ENCODE measurements around the gene ANKRD44.

ANKRD44 gene

GRCh38 chr2:197286805-197287595 lies 23.6 kb downstream of the ANKRD44 start:
- peak; percentile 42 for DNase-seq

- DNase-seq = no peak
These were observed 25.2 kb downstream of the ANKRD44 start for GRCh38 chr2:197285361-197285760.

DNA sequence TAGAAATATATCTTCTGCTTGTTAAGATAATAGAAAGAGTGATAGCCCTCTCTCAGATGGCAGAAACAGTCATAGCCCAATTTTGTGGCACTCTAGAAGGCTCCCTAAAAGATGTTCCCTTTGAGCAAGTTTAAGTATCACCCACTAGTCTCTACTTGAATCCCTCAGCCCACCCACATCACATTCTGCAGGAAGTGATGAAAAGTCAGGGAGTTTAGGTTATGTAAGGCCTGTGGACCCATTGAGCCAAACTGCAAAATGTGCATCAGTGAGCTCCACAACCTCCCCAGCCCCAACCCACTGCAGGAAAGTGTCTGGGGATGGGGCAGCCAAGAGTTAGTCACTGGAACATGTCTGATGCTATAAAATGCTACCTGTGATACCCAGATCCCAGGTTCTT lies 25.6 kb downstream of the ANKRD44 start:
- no peak for DNase-seq

GRCh38 chr2:197281421-197281820 lies 29.2 kb downstream of the ANKRD44 start:
- DNase-seq = no peak

GRCh38 chr2:197280015-197280702 lies 30.4 kb downstream of the ANKRD44 start:
- no peak for DNase-seq

- DNase-seq = no peak
These were observed 31.5 kb downstream of the ANKRD44 start for GRCh38 chr2:197278799-197279763.

- DNase-seq = no peak
These were observed 32.8 kb downstream of the ANKRD44 start for GRCh38 chr2:197277794-197278193.

- no peak for DNase-seq
These were observed 34.4 kb downstream of the ANKRD44 start for GRCh38 chr2:197276156-197276555.

GRCh38 chr2:197274937-197275336 lies 35.6 kb downstream of the ANKRD44 start:
- no peak for DNase-seq

- DNase-seq = no peak
These were observed 36.2 kb downstream of the ANKRD44 start for GRCh38 chr2:197274349-197274748.

GRCh38 chr2:197273485-197273884 lies 37.1 kb downstream of the ANKRD44 start:
- DNase-seq = no peak

DNA sequence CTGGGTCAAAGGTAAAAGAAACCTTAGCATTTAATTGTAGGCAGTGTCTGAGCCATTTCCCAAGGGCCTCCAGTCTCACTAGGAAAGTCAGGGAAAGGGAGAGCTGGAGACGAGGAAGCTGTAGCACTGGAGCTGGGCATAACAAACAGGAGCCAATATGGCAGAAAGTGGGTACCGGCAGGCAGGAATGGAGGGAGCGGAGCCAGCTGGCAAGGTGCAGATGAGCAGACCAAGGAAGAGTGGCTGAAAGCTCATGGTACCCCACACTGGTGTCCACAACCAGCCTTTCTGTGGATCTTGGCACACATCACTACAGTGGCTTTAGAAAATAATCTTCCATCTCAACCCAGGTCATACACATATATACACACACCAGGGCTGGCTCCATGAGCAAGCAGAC lies 40.0 kb downstream of the ANKRD44 start:
- no peak for DNase-seq

GRCh38 chr2:197269815-197270214 lies 40.8 kb downstream of the ANKRD44 start:
- no peak for DNase-seq

DNA sequence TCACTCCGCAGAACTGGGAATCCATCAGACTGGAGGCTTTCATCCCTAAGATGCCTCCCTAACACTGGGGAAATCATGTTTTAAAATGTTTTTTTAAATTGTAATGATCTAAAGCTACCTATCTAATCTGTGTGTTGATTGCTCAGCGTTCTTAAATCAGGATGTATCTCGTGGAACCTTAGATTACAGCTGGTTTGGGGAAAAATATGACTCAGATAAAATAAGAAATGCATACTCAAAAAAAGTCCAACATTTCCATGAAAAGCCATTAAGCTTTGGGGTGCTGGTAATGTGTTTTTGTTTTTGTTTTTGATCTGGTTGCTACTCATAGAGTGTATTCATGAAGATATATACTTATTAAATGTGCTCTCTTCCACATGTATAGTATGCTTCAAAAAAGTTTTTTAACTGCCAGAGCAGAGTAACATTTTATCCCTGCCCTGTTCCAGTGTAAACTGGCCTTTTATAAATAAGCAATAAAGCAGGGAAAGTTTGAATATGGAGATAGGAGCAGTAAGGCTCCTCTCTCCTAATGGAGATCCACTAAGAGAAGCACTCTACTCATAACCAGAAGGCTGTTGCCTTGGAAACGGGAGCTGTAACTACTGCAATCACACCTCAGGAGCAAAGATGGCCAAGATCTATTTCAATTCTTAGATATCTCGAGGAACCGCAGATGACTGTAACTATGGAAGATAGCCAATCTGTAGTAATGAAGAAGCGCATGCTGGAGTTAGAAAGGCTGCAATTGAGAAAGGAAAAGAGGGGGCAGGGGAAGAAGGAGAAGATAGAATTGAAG lies 41.6 kb downstream of the ANKRD44 start:
- no peak for DNase-seq

DNA sequence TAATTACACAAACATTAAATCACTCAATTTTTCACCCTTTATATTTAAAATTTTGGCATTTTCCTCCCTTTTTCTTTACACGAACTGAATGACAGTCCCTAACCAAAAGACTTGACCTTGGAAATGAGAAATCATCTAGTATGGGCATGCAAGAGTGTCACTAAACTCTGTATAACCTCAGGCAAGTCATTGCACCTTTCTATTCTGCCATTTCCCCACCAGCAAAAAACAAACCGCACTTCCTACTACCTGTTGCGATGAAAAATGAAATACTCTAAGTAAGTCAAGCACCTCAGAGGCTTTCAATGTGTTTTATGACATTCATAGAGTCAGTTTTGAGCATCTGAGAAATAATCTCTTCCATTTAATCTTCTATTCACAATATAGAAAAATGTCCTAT lies 44.1 kb downstream of the ANKRD44 start:
- DNase-seq = no peak

GRCh38 chr2:197265924-197266323 lies 44.7 kb downstream of the ANKRD44 start:
- no peak for DNase-seq

- no peak for DNase-seq
These were observed 45.5 kb downstream of the ANKRD44 start for GRCh38 chr2:197265036-197265435.

DNA sequence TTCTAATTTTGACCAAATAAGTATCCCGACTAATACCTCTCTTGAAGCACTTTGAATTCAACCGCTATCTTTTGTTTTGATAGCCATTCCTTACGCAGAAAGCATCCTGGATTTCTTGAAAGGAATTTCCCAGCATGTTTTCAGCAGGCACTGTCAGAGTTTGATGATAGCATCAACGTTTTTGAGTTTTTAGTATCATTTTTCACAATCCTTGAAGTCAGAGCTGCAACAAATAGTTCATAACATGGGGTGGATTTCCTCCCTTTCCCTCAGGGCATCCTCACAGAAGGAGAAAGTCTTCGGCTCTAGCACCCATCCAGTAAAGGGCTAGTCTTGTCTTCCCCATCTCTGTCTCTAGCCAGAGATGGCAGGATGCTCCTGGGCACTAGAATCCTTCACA lies 46.2 kb downstream of the ANKRD44 start:
- no peak for DNase-seq

DNA sequence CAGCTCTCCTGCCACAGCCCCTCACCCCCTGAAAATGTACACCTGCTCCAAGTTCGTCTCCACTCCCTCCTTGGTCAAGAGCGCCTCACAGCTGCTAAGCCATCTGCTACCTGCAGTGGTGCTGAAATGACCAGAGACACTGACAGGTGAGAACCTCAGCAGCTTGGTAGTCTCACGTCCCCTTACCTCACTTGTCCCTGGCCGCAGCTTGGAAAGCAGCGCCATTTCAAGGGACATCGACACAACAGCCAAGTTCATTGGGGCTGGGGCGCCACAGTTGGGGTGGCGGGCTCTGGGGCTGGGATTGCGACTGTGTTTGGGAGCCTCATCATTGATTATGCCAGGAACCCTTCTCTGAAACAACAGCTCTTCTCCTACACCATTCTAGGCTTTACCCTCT lies 47.5 kb downstream of the ANKRD44 start:
- DNase-seq = no peak

- DNase-seq = no peak
These were observed 48.8 kb downstream of the ANKRD44 start for GRCh38 chr2:197261808-197262226.

GRCh38 chr2:197259470-197259999 lies 51.0 kb downstream of the ANKRD44 start:
- no peak for DNase-seq

DNA sequence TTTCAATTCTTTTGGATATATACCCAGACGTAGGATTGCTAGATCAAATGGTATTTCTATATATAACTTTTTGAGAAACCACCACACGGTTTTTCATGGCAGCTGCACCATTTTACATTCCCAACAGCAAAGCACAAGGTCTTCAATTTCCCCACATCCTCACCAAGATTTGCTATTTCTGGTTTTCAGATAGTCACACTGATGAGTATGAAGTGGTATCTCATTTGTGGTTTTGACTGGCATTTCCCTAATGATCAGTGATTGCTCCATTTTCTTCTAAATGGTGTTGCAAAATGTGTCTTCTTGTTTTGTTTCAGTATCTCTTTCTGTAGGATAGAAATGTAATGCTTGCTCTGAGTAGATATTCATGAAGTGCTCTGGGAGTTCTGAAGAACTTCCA lies 52.0 kb downstream of the ANKRD44 start:
- no peak for DNase-seq
